DOHH2 (cell line): ENCODE measurements around the gene SOX18.

Source experiments
- H3F3A ChIP-seq: fragments of 200-600 bp; sonication (generic), shearing (Covaris generic); 2 replicates; pipeline ENCODE4 v1.6.0; 2016; ENCODE audit warnings: antibody characterized with exemption, mild to moderate bottlenecking; ENCODE audit not compliant: control insufficient read depth, insufficient read depth
- H3K27ac ChIP-seq: fragments of 200-600 bp; sonication (generic); 2 replicates; pipeline ENCODE4 v1.5.1; 2014; ENCODE audit warnings: low read depth, mild to moderate bottlenecking, low read length, moderate library complexity
- H3K27me3 ChIP-seq: fragments of 200-600 bp; sonication (generic); 2 replicates; pipeline ENCODE4 v1.6.1; 2014; ENCODE audit warnings: mild to moderate bottlenecking, low read length, mixed read lengths; ENCODE audit not compliant: control insufficient read depth
- H3K36me3 ChIP-seq: fragments of 200-600 bp; sonication (generic); 2 replicates; pipeline ENCODE4 v1.6.1; 2014; ENCODE audit warnings: mild to moderate bottlenecking, low read length, moderate library complexity, mixed read lengths; ENCODE audit not compliant: control insufficient read depth
- H3K4me1 ChIP-seq: fragments of 200-600 bp; sonication (generic); 2 replicates; pipeline ENCODE4 v1.6.1; 2014; ENCODE audit warnings: mild to moderate bottlenecking, low read length, mixed read lengths; ENCODE audit not compliant: control insufficient read depth
- H3K4me2 ChIP-seq: fragments of 200-600 bp; sonication (generic); 2 replicates; pipeline ENCODE4 v1.6.0; 2014; ENCODE audit warnings: mild to moderate bottlenecking, low read length, moderate library complexity
- H3K4me3 ChIP-seq: fragments of 200-600 bp; sonication (generic); 2 replicates; pipeline ENCODE4 v1.5.1; 2014; ENCODE audit warnings: mild to moderate bottlenecking, low read length, mixed read lengths
- H3K79me2 ChIP-seq: fragments of 200-600 bp; sonication (generic); 2 replicates; pipeline ENCODE4 v1.6.1; 2014; ENCODE audit warnings: mild to moderate bottlenecking, low read length, mixed read lengths; ENCODE audit not compliant: control insufficient read depth
- H3K9me2 ChIP-seq: fragments of 200-600 bp; sonication (generic); replicated peaks from 2 replicates; pipeline ENCODE4 v1.6.1; 2014; ENCODE audit warnings: mild to moderate bottlenecking, low read length, mixed read lengths; ENCODE audit not compliant: control insufficient read depth
- H3K9me3 ChIP-seq: fragments of 200-600 bp; sonication (generic); 2 replicates; pipeline ENCODE4 v1.6.1; 2014; ENCODE audit warnings: antibody characterized with exemption, low read length, mixed read lengths; ENCODE audit not compliant: control insufficient read depth, insufficient read depth
- H4K20me1 ChIP-seq: fragments of 200-600 bp; sonication (generic); 2 replicates; pipeline ENCODE4 v1.6.0; 2014; ENCODE audit warnings: low read depth, mild to moderate bottlenecking, antibody characterized with exemption, low read length, moderate library complexity; ENCODE audit not compliant: control insufficient read depth, insufficient read depth
- EZH2phosphoT487 ChIP-seq: fragments of 200-600 bp; sonication (generic); IDR thresholded peaks from 2 replicates; pipeline ENCODE4 v1.6.1; 2017; ENCODE audit warnings: borderline replicate concordance, mild to moderate bottlenecking, antibody characterized with exemption, low read length, moderate library complexity, mixed read lengths
- TF ChIP-seq, protein P1 (sequence below): fragments of 200-600 bp; sonication (generic); IDR thresholded peaks from one replicate; pipeline ENCODE4 v1.5.1; 2014; ENCODE audit warnings: antibody characterized with exemption, mild to moderate bottlenecking, low read depth, low read length; ENCODE audit not compliant: poor library complexity, severe bottlenecking

SOX18 gene

DNA sequence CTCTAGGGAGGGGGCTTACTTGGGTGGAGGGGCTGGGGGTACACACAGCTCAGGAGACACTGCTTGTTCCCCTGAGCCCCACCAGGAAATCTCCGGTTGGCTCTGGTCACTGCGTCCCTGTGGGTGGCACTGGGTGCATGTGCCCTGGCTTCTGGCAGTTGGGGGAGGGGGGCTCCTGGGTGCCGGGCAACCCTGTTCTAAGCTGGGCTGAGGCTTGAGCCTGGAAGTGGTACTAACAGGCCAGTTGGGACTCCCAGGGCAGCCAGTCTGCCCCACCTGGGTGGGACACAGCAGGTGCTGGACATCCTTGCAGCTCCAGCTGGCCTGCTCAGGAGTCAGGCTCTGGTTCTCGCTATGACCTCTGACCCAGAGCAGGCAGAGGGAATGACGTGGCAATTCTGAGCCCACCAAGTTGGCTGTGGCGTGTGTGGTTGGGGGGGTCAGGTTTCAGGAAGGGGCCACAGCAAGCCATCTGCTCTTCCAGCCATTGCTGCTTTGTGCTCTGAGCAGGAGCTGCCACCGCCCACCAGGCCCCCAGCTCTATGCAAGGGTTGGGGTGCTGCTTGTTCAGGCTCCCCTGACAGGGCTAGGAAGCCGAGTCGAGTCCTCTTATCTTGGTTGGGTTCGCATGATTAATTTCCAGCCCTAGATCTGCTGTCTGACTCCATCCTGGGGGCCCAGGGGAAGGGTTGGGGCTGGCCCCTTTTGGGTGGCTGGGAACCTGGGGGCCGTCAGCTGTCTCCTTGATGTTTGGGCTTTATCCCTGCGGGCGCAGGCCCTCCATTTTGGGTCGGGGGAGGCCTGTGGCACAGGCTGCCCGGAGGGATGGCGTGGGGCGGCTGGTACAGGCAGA is 12.9 kb downstream of the SOX18 start:
- H3K79me2 ChIP-seq: no peaks in the 10 kb centered on the region
- H3K36me3 ChIP-seq: peaks cover 32% of the 10 kb centered on the region
- no peaks in the 10 kb centered on the region for H3K9me2 ChIP-seq
- no peaks in the 10 kb centered on the region for H3K9me3 ChIP-seq
- peak overlapping the region; percentile 74; the same call in 1 of the 2 replicates for H3K4me3 ChIP-seq
- peak overlapping the region; percentile 84 for H3K4me2 ChIP-seq
- H3K4me1 ChIP-seq: peaks cover 67% of the 10 kb centered on the region
- peak overlapping the region; percentile 70 for H3K27ac ChIP-seq
- H3F3A ChIP-seq: peaks cover 15% of the 10 kb centered on the region; the same call in 1 of the 2 replicates
- no peaks in the 10 kb centered on the region for H4K20me1 ChIP-seq
- no peak for TF ChIP-seq EZH2phosphoT487
- TF ChIP-seq, protein P1, sequence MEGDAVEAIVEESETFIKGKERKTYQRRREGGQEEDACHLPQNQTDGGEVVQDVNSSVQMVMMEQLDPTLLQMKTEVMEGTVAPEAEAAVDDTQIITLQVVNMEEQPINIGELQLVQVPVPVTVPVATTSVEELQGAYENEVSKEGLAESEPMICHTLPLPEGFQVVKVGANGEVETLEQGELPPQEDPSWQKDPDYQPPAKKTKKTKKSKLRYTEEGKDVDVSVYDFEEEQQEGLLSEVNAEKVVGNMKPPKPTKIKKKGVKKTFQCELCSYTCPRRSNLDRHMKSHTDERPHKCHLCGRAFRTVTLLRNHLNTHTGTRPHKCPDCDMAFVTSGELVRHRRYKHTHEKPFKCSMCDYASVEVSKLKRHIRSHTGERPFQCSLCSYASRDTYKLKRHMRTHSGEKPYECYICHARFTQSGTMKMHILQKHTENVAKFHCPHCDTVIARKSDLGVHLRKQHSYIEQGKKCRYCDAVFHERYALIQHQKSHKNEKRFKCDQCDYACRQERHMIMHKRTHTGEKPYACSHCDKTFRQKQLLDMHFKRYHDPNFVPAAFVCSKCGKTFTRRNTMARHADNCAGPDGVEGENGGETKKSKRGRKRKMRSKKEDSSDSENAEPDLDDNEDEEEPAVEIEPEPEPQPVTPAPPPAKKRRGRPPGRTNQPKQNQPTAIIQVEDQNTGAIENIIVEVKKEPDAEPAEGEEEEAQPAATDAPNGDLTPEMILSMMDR: no peak
- H3K27me3 ChIP-seq: no peaks in the 10 kb centered on the region

DNA sequence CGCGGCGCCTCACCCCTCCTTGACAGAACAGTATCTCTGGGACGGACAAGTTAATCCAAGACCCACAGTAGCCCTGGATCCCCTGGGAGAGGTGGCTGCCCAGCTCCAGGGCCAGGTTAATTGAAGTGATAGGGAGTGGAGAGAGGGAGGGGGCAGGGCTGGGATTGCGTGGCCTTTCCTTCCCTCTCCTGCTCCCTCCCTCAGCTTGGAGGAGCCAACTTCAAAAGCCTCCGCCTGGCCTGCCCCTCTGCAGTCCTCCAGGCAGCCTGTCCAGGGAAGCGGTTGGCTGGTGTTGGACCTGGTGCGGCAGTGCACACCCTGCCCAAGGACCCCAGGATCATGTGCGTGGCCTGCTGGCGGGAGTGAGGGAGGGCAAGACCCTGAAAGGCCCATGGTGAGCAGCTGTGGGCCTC is 13.5 kb downstream of the SOX18 start, which contains the start of gene C20orf204:
C20orf204 (plus strand) TSS at position 250 of the 413 bp plus-strand sequence; CDS start at position 392, 142 bp downstream.
- TF ChIP-seq, protein P1: no peak
- no peak for TF ChIP-seq EZH2phosphoT487
- no peaks in the 10 kb centered on the region for H3K79me2 ChIP-seq
- peaks cover 61% of the 10 kb centered on the region for H3K4me1 ChIP-seq
- H3F3A ChIP-seq: peaks cover 15% of the 10 kb centered on the region; the same call in 1 of the 2 replicates
- no peaks in the 10 kb centered on the region for H3K27me3 ChIP-seq
- no peaks in the 10 kb centered on the region for H3K9me2 ChIP-seq
- H4K20me1 ChIP-seq: no peaks in the 10 kb centered on the region
- H3K4me2 ChIP-seq: peak within 1 kb of the TSS; percentile 84
- H3K27ac ChIP-seq: peak within 1 kb of the TSS; percentile 70
- H3K4me3 ChIP-seq: peak within 1 kb of the TSS; percentile 74; the same call in 1 of the 2 replicates
- no peaks in the 10 kb centered on the region for H3K9me3 ChIP-seq
- H3K36me3 ChIP-seq: peaks cover 36% of the 10 kb centered on the region

DNA sequence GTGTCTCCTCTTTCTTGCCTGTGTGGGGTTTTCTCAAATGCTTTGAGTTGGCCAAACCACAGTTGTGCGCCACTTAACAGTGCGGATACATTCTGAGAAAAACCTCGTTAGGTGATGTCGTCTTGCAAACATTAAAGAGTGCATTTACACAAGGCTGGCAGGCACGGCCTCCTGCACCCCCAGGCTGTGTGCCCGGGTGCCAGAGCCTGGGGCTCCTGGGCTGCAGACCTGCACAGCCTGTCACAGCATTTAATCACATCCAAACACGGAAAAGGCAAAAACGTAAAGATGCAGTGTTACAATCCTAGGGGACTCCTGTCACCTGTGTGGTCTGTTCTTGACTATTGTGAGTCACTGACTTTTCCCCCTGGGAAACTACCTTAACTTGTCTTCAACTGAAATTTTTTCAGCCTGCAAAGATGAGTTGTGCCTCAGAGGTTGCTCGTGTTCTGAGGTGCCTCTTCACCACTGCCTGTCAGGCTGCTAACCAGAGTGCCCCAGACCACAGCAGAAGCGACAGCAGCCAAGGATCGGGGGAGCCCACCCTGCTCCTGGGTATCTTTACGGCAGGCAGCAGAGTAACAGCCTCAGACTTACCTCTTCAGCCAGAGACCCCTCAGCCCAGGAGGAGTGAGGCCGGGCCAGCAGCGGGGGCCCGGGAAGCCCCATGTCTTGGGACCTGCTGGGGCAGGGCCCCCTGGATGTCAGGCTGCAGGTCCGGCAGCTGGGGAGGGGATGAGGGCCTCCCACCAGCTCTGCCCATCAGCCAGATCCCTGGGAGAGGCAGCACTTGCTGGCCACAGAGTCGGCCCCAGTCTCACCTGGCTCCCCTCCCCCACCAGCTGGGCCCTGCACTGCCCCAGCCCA is 14.1 kb downstream of the SOX18 start:
- no peaks in the 10 kb centered on the region for H4K20me1 ChIP-seq
- H3K27me3 ChIP-seq: no peaks in the 10 kb centered on the region
- no peaks in the 10 kb centered on the region for H3K9me2 ChIP-seq
- no peak overlapping the region for H3K4me3 ChIP-seq
- no peak for TF ChIP-seq EZH2phosphoT487
- TF ChIP-seq, protein P1: no peak
- H3K9me3 ChIP-seq: no peaks in the 10 kb centered on the region
- H3F3A ChIP-seq: peaks cover 15% of the 10 kb centered on the region; the same call in 1 of the 2 replicates
- no peak overlapping the region for H3K4me2 ChIP-seq
- peaks cover 42% of the 10 kb centered on the region for H3K36me3 ChIP-seq
- no peak overlapping the region for H3K27ac ChIP-seq
- H3K4me1 ChIP-seq: peaks cover 54% of the 10 kb centered on the region
- no peaks in the 10 kb centered on the region for H3K79me2 ChIP-seq
